22Rv1 (cell line): Measurements from ENCODE around the gene OR10W1.

Experiments used
- ZFX ChIP-seq: fragments of 450-650 bp; IDR thresholded peaks from 2 replicates; pipeline ENCODE4 v1.6.1; 2017; ENCODE audit warnings: antibody characterized with exemption, borderline replicate concordance
- TF ChIP-seq, protein P1 (sequence below): fragments of 450-650 bp; IDR thresholded peaks from 2 replicates; pipeline ENCODE4 v1.5.1; 2017; ENCODE audit warnings: mild to moderate bottlenecking

DNA sequence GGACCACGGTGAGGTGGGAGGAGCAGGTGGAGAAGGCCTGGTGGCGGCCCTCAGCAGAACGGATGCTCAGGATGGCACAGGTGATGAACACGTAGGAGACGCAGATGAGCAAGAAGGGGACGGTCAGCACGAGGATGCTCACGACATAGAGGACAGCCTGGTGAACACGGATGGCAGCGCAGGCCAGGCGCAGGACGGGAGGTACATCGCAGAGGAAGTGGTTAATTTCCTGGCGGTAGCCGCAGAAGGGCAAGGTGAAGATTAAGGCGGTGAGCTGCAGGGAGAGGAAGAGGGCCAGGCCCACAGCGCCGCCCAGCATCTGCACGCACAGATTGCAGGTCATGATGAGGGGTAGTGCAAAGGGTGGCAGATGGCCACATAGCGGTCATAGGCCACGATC, 24.0 kb upstream of the OR10W1 start:
- TF ChIP-seq, protein P1, sequence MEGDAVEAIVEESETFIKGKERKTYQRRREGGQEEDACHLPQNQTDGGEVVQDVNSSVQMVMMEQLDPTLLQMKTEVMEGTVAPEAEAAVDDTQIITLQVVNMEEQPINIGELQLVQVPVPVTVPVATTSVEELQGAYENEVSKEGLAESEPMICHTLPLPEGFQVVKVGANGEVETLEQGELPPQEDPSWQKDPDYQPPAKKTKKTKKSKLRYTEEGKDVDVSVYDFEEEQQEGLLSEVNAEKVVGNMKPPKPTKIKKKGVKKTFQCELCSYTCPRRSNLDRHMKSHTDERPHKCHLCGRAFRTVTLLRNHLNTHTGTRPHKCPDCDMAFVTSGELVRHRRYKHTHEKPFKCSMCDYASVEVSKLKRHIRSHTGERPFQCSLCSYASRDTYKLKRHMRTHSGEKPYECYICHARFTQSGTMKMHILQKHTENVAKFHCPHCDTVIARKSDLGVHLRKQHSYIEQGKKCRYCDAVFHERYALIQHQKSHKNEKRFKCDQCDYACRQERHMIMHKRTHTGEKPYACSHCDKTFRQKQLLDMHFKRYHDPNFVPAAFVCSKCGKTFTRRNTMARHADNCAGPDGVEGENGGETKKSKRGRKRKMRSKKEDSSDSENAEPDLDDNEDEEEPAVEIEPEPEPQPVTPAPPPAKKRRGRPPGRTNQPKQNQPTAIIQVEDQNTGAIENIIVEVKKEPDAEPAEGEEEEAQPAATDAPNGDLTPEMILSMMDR = no peak
- no peak for TF ChIP-seq ZFX
